ENCODE results near the gene LRRC57.

LRRC57 gene

GRCh38 chr15:42548249-42549031 lies at the start of gene LRRC57, which contains the start of gene HAUS2:
TSS of gene LRRC57 (minus strand) at chr15:42548793. CDS start at chr15:42548434, 359 bp downstream.
TSS of gene HAUS2 (plus strand) at chr15:42548838. CDS start at chr15:42548873, 35 bp downstream.
- DNase-seq (ENCODE audit: extremely low spot score, insufficient read length, low read depth) (peak; percentile 94), FAIRE-seq (peak; percentile 84)

- DNase-seq (ENCODE audit: extremely low spot score, insufficient read length, low read depth) (no peak), FAIRE-seq (no peak)
Measured at GRCh38 chr15:42595626-42596240, 47.1 kb upstream of the LRRC57 start.

- FAIRE-seq: no peak
- DNase-seq (ENCODE audit: extremely low spot score, insufficient read length, low read depth): no peak
Measured at GRCh38 chr15:42594095-42594494, 45.5 kb upstream of the LRRC57 start.

- FAIRE-seq: no peak
- DNase-seq (ENCODE audit: extremely low spot score, insufficient read length, low read depth): no peak
Measured at GRCh38 chr15:42593143-42593542, 44.5 kb upstream of the LRRC57 start.

GRCh38 chr15:42592716-42593115 lies 44.1 kb upstream of the LRRC57 start:
- FAIRE-seq (no peak), DNase-seq (ENCODE audit: extremely low spot score, insufficient read length, low read depth) (no peak)

GRCh38 chr15:42591238-42591934 lies 42.8 kb upstream of the LRRC57 start:
- FAIRE-seq (peak; percentile 36), DNase-seq (ENCODE audit: extremely low spot score, insufficient read length, low read depth) (no peak)

GRCh38 chr15:42590619-42591237 lies 42.1 kb upstream of the LRRC57 start:
- no peak for FAIRE-seq
- no peak for DNase-seq (ENCODE audit: extremely low spot score, insufficient read length, low read depth)

GRCh38 chr15:42584031-42584765 lies 35.6 kb upstream of the LRRC57 start:
- FAIRE-seq (no peak), DNase-seq (ENCODE audit: extremely low spot score, insufficient read length, low read depth) (no peak)

- FAIRE-seq: no peak
- no peak for DNase-seq (ENCODE audit: extremely low spot score, insufficient read length, low read depth)
Measured at GRCh38 chr15:42582569-42583375, 34.2 kb upstream of the LRRC57 start.

GRCh38 chr15:42581272-42581730 lies 32.7 kb upstream of the LRRC57 start:
- DNase-seq (ENCODE audit: extremely low spot score, insufficient read length, low read depth) (peak; percentile 42), FAIRE-seq (peak; percentile 77)

GRCh38 chr15:42578984-42579537 lies 30.5 kb upstream of the LRRC57 start:
- DNase-seq (ENCODE audit: extremely low spot score, insufficient read length, low read depth): no peak
- FAIRE-seq: no peak

GRCh38 chr15:42577514-42578031 lies 29.0 kb upstream of the LRRC57 start:
- no peak for DNase-seq (ENCODE audit: extremely low spot score, insufficient read length, low read depth)
- FAIRE-seq: no peak

GRCh38 chr15:42576776-42577175 lies 28.2 kb upstream of the LRRC57 start:
- no peak for FAIRE-seq
- no peak for DNase-seq (ENCODE audit: extremely low spot score, insufficient read length, low read depth)

- DNase-seq (ENCODE audit: extremely low spot score, insufficient read length, low read depth): no peak
Measured at GRCh38 chr15:42576040-42576594, 27.5 kb upstream of the LRRC57 start.

GRCh38 chr15:42575188-42576039 lies 26.8 kb upstream of the LRRC57 start, which contains the start of gene STARD9:
TSS of gene STARD9 (plus strand) at chr15:42575606. CDS start at chr15:42575716, 110 bp downstream.
- DNase-seq (ENCODE audit: extremely low spot score, insufficient read length, low read depth): peak; percentile 85
- FAIRE-seq: peak; percentile 87

More at GRCh38 chr15:42576040-42576594, 27.5 kb upstream of the LRRC57 start:
- no peak for FAIRE-seq

- DNase-seq (ENCODE audit: extremely low spot score, insufficient read length, low read depth): no peak
- no peak for FAIRE-seq
Measured at GRCh38 chr15:42558739-42559138, 10.1 kb upstream of the LRRC57 start.

All from GM18507 (cell line).